Stimulated activated CD4-positive, alpha-beta T cell treated with anti-CD3 and anti-CD28 coated beads, Interleukin-2, amount 100 ng/mL, for 4 hours (primary cell): ENCODE measurements around the gene VSX1.

Experiments used
- DNase-seq: peaks from one replicate; pipeline ENCODE4 v3.0.0-alpha.2; 2020; ENCODE audit warnings: low read depth

The VSX1 gene

GRCh38 chr20:25053255-25054031 is 28.5 kb downstream of the VSX1 start:
- no peak for DNase-seq

DNA sequence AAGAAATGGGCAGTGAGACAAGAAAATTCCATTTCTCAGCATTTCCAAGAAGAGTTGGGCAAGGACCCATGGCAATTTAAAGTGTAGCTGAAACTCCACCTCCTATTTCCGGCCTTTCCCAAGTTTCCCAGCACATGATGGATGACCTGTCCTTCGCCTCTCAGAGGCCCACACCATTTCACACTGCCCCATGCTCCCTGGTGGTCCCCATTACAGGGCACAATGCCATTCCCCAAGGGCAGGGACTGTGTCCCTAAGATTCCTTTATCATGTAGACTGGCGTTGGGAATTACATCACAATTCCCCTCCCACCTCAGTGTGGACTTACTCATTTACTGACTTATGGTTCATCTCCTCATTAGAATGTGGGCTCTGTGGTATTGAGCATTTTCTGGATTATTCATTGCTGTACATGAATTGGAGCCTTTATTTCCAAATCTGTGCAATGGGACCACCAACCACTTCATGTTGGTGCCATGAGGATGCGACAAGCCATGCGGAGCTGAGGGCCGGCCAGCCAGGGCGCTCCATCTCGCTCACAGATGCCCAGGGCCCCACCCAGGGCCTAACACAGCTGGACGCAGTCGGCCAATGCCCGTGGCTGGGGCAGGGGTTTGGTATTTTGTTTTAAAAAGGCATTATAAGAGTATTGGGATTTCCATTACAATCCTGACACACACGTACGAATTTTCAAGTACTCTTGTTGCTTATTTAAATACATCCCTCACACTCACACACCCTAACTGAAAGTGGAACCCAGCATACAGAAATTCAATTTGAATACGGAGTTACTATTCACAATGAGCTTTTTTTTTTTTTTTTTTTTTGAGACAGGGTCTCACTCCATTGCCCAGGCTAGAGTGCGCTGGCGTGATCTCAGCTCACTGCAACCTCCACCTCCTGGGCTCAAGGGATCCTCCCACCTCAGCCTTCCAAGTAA is 29.4 kb downstream of the VSX1 start:
- no peak for DNase-seq

- no peak for DNase-seq
These were observed 30.4 kb downstream of the VSX1 start for GRCh38 chr20:25051386-25052155.

DNA sequence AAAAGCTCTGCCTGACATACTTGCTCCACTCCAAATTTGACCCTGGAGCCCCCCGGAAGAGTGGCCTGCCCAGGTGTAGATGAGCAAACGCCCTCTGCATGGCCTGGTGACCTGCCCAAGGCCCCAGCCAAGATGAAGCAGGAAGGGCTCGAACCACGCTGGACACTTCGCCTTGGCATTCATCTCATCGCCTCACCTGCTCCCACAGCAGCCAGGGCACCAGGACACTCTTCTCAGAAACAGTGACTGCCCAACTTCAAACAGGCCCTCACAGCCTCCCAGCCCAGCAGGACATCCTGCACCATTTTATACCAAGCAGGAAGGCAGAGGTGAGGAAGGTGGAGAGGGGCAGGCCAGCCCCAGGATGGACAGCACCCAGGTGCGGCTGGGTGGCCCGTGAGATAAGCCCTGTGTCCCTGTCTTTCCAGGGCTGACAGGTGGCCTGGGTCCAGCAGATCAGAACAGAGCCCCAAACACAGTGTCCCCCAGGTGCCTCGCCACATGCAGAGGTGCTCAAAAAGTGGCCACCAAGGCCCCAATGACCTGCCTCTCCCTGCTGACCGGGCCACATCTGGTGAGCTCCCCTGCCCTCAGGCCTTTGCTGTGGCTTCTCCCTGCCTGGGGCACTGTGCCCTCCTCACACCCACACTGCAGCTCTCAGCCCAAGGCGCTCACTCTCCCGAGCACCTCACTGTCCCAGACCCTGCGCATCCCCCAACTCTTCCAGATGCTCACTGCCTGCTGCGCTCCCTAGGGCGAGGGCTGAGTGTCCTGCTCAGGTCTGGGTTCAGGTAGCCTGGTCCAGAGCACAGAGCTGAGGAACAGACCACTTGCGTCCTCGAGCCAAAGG is 31.2 kb downstream of the VSX1 start:
- DNase-seq: no peak

DNA sequence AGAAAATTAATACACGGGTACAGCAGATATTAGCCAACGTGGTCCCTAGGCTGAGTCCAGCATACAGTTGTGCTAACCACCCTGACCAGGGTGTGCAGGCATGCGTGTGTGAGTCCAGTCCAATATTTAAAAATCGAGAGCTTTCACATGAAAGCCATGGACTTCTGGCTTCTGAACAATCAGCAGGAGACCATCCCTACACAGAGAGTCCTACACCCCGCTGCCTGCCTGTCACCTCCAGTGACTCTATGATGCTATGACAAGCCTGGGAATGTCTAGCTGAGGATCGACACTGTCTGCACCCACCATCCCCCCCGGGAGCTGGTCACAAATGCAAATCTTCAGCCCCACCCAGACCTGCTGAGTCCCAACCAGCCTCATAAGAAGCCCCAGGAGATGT is 31.9 kb downstream of the VSX1 start:
- no peak for DNase-seq

GRCh38 chr20:25049261-25050060 is 32.5 kb downstream of the VSX1 start:
- DNase-seq: no peak

DNA sequence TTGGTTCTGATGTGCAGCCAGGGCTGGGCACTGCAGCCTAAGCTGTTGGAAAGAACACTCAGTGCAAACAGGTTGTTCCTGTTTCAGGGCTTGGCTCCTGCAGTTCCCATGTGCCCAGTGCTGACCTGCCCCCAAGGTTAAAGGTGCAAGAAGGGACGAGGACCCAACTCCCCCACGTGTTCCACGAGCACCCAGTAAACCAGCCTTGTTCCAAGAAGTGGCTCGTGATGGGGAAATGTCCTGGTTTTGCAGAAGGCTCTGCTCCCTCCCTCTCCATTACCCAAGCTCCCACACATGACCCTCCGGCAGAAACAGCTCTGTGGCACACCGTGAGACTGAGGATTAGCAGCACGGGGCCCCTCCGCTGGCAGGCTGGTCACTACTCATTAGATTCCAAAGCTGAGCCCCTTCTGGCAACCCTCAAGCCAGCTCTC is 33.4 kb downstream of the VSX1 start:
- DNase-seq: no peak

DNA sequence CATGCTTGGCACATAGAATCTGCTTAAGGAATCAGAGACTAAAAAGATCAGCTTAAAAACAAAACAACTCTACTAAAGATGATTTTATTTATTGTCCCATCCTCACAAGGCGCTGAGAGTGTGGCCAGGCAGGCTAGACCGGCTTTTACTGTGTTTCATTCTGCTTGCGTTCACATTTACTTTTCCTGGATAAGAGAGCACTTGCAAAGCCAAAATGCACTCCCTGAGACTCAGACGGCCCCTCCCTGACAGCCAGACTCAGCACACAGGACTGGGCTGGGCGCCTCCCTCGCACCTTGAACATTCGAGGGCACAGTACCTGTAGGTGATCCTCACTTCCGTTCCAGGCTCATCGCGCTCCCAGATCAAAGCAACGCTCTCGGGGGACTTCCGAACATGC is 34.2 kb downstream of the VSX1 start:
- no peak for DNase-seq

- DNase-seq: no peak
These were observed 34.9 kb downstream of the VSX1 start for GRCh38 chr20:25046736-25047666.

GRCh38 chr20:25046181-25046641 is 35.7 kb downstream of the VSX1 start:
- no peak for DNase-seq

- no peak for DNase-seq
These were observed 36.6 kb downstream of the VSX1 start for GRCh38 chr20:25045343-25045712.

- no peak for DNase-seq
These were observed 37.1 kb downstream of the VSX1 start for GRCh38 chr20:25044660-25045342.

- DNase-seq: no peak
These were observed 37.7 kb downstream of the VSX1 start for GRCh38 chr20:25044261-25044560.

DNA sequence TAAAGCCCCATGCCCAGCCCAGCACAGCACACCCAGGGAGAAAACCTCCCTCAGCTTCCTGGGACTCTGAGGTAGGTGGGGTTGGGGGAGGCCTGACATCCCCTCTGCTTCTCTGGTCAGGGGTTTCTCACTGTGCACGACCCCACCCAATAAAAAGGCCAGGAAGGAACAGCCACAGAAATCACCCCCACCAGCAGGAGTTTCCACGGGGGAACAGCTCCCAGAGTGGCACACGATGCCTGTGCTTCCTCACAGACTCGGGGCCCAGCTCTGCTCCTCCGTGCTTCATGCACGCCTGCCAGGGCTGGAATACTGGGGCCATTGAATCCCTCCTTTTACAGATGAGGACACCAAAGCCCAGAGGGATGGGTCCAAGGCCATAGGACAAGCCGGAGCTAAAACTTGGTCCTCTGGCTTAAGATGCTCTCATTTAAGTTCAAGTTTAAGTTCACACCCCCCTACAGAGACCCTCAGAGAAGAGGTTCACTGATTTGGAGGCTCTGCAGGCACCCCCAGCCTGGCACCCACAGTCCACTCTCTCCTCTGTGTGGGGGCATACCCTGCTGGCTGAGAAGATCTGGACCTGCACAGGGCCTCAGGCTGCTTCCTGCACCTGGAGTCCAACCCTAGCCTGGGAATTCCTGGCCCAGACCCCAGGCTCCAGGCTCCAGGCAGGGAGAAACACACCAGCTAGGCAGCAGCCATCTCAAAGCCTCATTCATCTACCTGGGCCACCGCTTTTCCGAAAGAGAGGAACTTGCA is 38.3 kb downstream of the VSX1 start:
- DNase-seq: no peak

- DNase-seq: no peak
These were observed 39.1 kb downstream of the VSX1 start for GRCh38 chr20:25042531-25043498.

DNA sequence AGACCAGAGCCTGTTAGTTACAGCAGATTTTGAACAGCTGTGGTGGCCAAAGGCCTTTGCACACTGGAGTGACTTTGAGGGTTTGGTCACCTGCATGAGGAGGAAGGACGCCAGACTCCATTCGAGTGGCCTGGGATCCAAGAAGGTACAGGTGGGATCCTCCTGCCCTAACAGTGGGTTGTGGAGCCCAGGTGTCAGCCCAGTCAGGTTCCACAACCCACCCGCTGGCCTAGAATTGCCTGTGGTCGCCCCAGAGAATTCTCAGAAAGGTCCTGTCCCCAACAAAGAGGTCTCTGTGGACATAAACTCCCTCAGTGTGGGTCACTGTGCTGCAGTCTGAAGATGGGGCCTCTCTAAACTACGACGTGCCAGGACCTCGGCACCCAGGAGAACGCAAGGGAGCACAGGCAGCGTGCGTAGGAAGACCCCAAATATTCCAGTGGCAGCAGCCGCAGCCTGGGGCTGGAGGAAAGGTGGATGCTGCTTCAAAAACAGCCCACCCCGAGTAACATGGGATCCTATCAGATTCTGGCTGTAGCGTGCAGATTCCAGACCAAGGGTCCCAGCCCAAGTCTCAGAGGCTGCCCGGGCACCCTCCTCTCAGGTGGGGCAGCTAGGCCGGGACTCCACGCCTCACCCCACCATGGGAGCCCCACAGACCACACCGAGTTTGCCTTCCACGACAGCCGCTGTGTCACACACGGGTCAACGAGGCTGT is 40.0 kb downstream of the VSX1 start:
- no peak for DNase-seq
